H9 (cell line): ENCODE data around the gene LATS2. TPM values are rescaled to one million over a fixed set of nuclear protein-coding genes. Genes with fewer than 3 reads are reported as not detected.

Experiments used
- DNase-seq: peaks from one replicate; pipeline ENCODE4 v3.0.0-alpha.2; 2017
- H2AFZ ChIP-seq: one replicate; pipeline ENCODE4 v1.6.1; 2013; ENCODE audit warnings: mild to moderate bottlenecking, low read length, control low read depth, moderate library complexity
- H2AK5ac ChIP-seq: 2 replicates; pipeline ENCODE4 v1.6.1; 2013; ENCODE audit warnings: low read length, control low read depth, mixed read lengths; ENCODE audit not compliant: insufficient read length
- H2BK120ac ChIP-seq: one replicate; pipeline ENCODE4 v1.6.1; 2013; ENCODE audit warnings: low read depth, mild to moderate bottlenecking, low read length, control low read depth, inconsistent platforms; ENCODE audit not compliant: poor library complexity, severe bottlenecking
- H2BK12ac ChIP-seq: 2 replicates; pipeline ENCODE4 v1.6.1; 2013; ENCODE audit warnings: low read length, control low read depth, mixed read lengths, low read depth; ENCODE audit not compliant: insufficient read length
- H2BK15ac ChIP-seq: 2 replicates; pipeline ENCODE4 v1.6.1; 2013; ENCODE audit warnings: low read depth, low read length, control low read depth
- H2BK20ac ChIP-seq: one replicate; pipeline ENCODE4 v1.6.1; 2013; ENCODE audit warnings: low read depth, mild to moderate bottlenecking, low read length, control low read depth, inconsistent platforms; ENCODE audit not compliant: poor library complexity, severe bottlenecking
- H2BK5ac ChIP-seq: 2 replicates; pipeline ENCODE4 v1.6.1; 2013; ENCODE audit warnings: low read length, control low read depth, mixed read lengths; ENCODE audit not compliant: insufficient read length
- H3K14ac ChIP-seq: 2 replicates; pipeline ENCODE4 v1.6.1; 2013; ENCODE audit warnings: low read length, control low read depth; ENCODE audit not compliant: insufficient read depth
- H3K18ac ChIP-seq: 2 replicates; pipeline ENCODE4 v1.6.1; 2013; ENCODE audit warnings: low read depth, mild to moderate bottlenecking, mixed read lengths, low read length, control low read depth; ENCODE audit not compliant: insufficient read length
- H3K23ac ChIP-seq: 2 replicates; pipeline ENCODE4 v1.6.1; 2013; ENCODE audit warnings: low read length, control low read depth, mixed read lengths, low read depth; ENCODE audit not compliant: insufficient read length
- H3K23me2 ChIP-seq: 2 replicates; pipeline ENCODE4 v1.6.1; 2013; ENCODE audit warnings: low read depth, mild to moderate bottlenecking, mixed read lengths, low read length, control low read depth; ENCODE audit not compliant: insufficient read length, poor library complexity, severe bottlenecking
- H3K27ac ChIP-seq: 2 replicates; pipeline ENCODE4 v1.5.1; 2013; ENCODE audit warnings: low read length, control low read depth, mixed read lengths, low read depth; ENCODE audit not compliant: insufficient read length
- H3K27me3 ChIP-seq: 2 replicates; pipeline ENCODE4 v1.6.1; 2013; ENCODE audit warnings: low read length, control low read depth, inconsistent platforms; ENCODE audit not compliant: insufficient read depth
- H3K4ac ChIP-seq: 2 replicates; pipeline ENCODE4 v1.6.1; 2013; ENCODE audit warnings: low read depth, mild to moderate bottlenecking, control low read depth, inconsistent platforms, low read length, moderate library complexity
- H3K4me1 ChIP-seq: 2 replicates; pipeline ENCODE4 v1.6.1; 2013; ENCODE audit warnings: low read length, control low read depth, inconsistent platforms; ENCODE audit not compliant: insufficient read depth
- H3K4me2 ChIP-seq: 2 replicates; pipeline ENCODE4 v1.6.1; 2013; ENCODE audit warnings: low read length, control low read depth, mixed read lengths; ENCODE audit not compliant: insufficient read length, insufficient read depth
- H3K56ac ChIP-seq: 2 replicates; pipeline ENCODE4 v1.6.1; 2013; ENCODE audit warnings: low read depth, mild to moderate bottlenecking, mixed read lengths, low read length, control low read depth; ENCODE audit not compliant: insufficient read length
- H3K79me1 ChIP-seq: 2 replicates; pipeline ENCODE4 v1.6.1; 2013; ENCODE audit warnings: low read depth, mild to moderate bottlenecking, moderate library complexity, low read length, control low read depth, inconsistent platforms; ENCODE audit not compliant: insufficient read depth, poor library complexity, severe bottlenecking
- H3K79me2 ChIP-seq: 2 replicates; pipeline ENCODE4 v1.6.1; 2013; ENCODE audit warnings: low read length, control low read depth, inconsistent platforms; ENCODE audit not compliant: insufficient read depth
- H3K9ac ChIP-seq: 2 replicates; pipeline ENCODE4 v1.6.1; 2013; ENCODE audit warnings: low read length, control low read depth, mixed read lengths; ENCODE audit not compliant: insufficient read length; ENCODE audit errors: extremely low read depth
- H3K9me3 ChIP-seq: one replicate; pipeline ENCODE4 v1.6.1; 2013; ENCODE audit warnings: low read depth, low read length, inconsistent platforms; ENCODE audit not compliant: control insufficient read depth
- H3T11ph ChIP-seq: one replicate; pipeline ENCODE4 v1.6.1; 2013; ENCODE audit warnings: mild to moderate bottlenecking, low read length, control low read depth, inconsistent platforms
- H4K20me1 ChIP-seq: one replicate; pipeline ENCODE4 v1.6.1; 2013; ENCODE audit not compliant: control insufficient read depth, insufficient read length, insufficient read depth
- H4K5ac ChIP-seq: 2 replicates; pipeline ENCODE4 v1.6.1; 2013; ENCODE audit warnings: low read depth, mild to moderate bottlenecking, mixed read lengths, low read length, control low read depth; ENCODE audit not compliant: insufficient read length
- H4K8ac ChIP-seq: replicated peaks from 2 replicates; pipeline ENCODE4 v1.6.1; 2013; ENCODE audit warnings: low read length, control low read depth, mixed read lengths, low read depth; ENCODE audit not compliant: insufficient read length
- H4K91ac ChIP-seq: 2 replicates; pipeline ENCODE4 v1.6.1; 2013; ENCODE audit warnings: low read depth, mild to moderate bottlenecking, moderate library complexity, mixed read lengths, low read length, control low read depth; ENCODE audit not compliant: insufficient read length
- H3K27ac Mint-ChIP-seq, 3 experiments: 2 replicates in 2 of 3; 3 replicates in 1 of 3; pipeline ENCODE4 v1.8.0; 2020 to 2021; ENCODE audit warnings: mixed read lengths in 3 of 3, mild to moderate bottlenecking in 1 of 3, moderate library complexity in 1 of 3
- H3K27me3 Mint-ChIP-seq: 2 replicates; pipeline ENCODE4 v1.8.0; 2021; ENCODE audit warnings: low read depth, mild to moderate bottlenecking, moderate library complexity, mixed read lengths
- H3K36me3 Mint-ChIP-seq, 3 experiments: 2 replicates in 2 of 3; 3 replicates in 1 of 3; pipeline ENCODE4 v1.8.0; 2020 to 2021; ENCODE audit warnings: low read depth in 3 of 3, mixed read lengths in 3 of 3; ENCODE audit not compliant: insufficient read depth in 1 of 3
- H3K4me1 Mint-ChIP-seq, 2 experiments: 2 replicates each; pipeline ENCODE4 v1.8.0; 2020; ENCODE audit warnings: mixed read lengths in 2 of 2
- H3K4me3 Mint-ChIP-seq, 2 experiments: 2 replicates in 1 of 2; 3 replicates in 1 of 2; pipeline ENCODE4 v1.8.0; 2020 to 2021; ENCODE audit warnings: mild to moderate bottlenecking in 2 of 2, mixed read lengths in 2 of 2, moderate library complexity in 1 of 2
- H3K9me3 Mint-ChIP-seq, 2 experiments: 2 replicates in 1 of 2; 3 replicates in 1 of 2; pipeline ENCODE4 v1.8.0; 2020; ENCODE audit warnings: mild to moderate bottlenecking in 2 of 2, mixed read lengths in 2 of 2, moderate library complexity in 1 of 2
- CTCF ChIP-seq: fragments of 200-600 bp; sonication (generic); conservative IDR thresholded peaks from 3 replicates; pipeline ENCODE4 v1.8.0; 2021; ENCODE audit warnings: antibody characterized with exemption, mild to moderate bottlenecking
- WGBS: extraction: QIAGEN DNeasy Blood & Tissue Kit; methylation state at CpG from one replicate; pipeline ENCODE4 v1.1.7; 2013; ENCODE audit warnings: missing lambda C conversion rate, low lambda C conversion rate, mixed read lengths; ENCODE audit not compliant: insufficient read length; ENCODE audit errors: extremely low coverage; 5-methylcytosine and 5-hydroxymethylcytosine counted together
- total RNA-seq: library from RNA; stranded (reverse); gene quantifications from 2 replicates; pipeline ENCODE4 v1.2.1, GENCODE V29; 2021

Gene LATS2
- total RNA-seq, 1 experiment from 2014 or later = 20.0 TPM

GRCh38 chr13:21051675-21052074 lies 9.7 kb downstream of the LATS2 start:
- Mint-ChIP-seq H3K9me3 (no peaks in the 10 kb centered on the region), H3K36me3 (peaks cover 4 to 24% (median 16%) of the 10 kb centered on the region in 3 experiments; a peak in 4 of 7 replicates), H3K27ac (peak overlapping the region in 2 of 3 experiments; percentile 29 to 87; a peak in 2 of 7 replicates), H3K4me3 (no peak overlapping the region), H3K4me1 (peaks cover 52 to 55% of the 10 kb centered on the region in 2 experiments), H3K27me3 (no peaks in the 10 kb centered on the region)
- no peak overlapping the region for H4K8ac ChIP-seq
- no peaks in the 10 kb centered on the region for H3K23me2 ChIP-seq
- H4K91ac ChIP-seq = no peak overlapping the region
- H3K27me3 ChIP-seq = no peaks in the 10 kb centered on the region
- H3K18ac ChIP-seq = no peak overlapping the region
- H3K79me1 ChIP-seq = peaks cover 5% of the 10 kb centered on the region
- peaks cover 66% of the 10 kb centered on the region; the same call in 1 of the 2 replicates for H3K79me2 ChIP-seq
- H3K9me3 ChIP-seq = no peaks in the 10 kb centered on the region
- peaks cover 3% of the 10 kb centered on the region for H4K20me1 ChIP-seq
- no peak overlapping the region for H3K4ac ChIP-seq
- H3K27ac ChIP-seq = no peak overlapping the region
- peaks cover 6% of the 10 kb centered on the region; the same call in 1 of the 2 replicates for H3K4me1 ChIP-seq
- H3T11ph ChIP-seq = no peak overlapping the region
- H3K14ac ChIP-seq = no peak overlapping the region
- H4K5ac ChIP-seq = no peak overlapping the region
- no peak overlapping the region for H3K56ac ChIP-seq
- H3K4me2 ChIP-seq = no peak overlapping the region
- H2BK120ac ChIP-seq = no peak overlapping the region
- no peak overlapping the region for H2BK12ac ChIP-seq
- no peak overlapping the region for H2BK15ac ChIP-seq
- H3K9ac ChIP-seq = no peak overlapping the region
- no CpG with 5 or more reads among the region's 3 CpGs for WGBS
- DNase-seq = no peak
- no peak for TF ChIP-seq CTCF
- H2AK5ac ChIP-seq = no peak overlapping the region
- H3K23ac ChIP-seq = no peak overlapping the region
- H2AFZ ChIP-seq = no peak overlapping the region
- no peak overlapping the region for H2BK5ac ChIP-seq
- H2BK20ac ChIP-seq = no peak overlapping the region
